Measurements from ENCODE around the gene SVBP.

Gene SVBP

GRCh38 chr1:42793824-42794223 lies 23.4 kb downstream of the SVBP start:
- H2AK5ac ChIP-seq (ENCODE audit: low read depth, low read length), result no peak overlapping the region
- H3K27ac ChIP-seq (replicated peaks; ENCODE audit: low read length), result no peak overlapping the region
- H2BK120ac ChIP-seq (ENCODE audit: low read depth, low read length), result no peak overlapping the region
- peaks cover 0 to 4% of the 10 kb centered on the region in 2 donors for H3K4me1 ChIP-seq (ENCODE audit: control insufficient read depth in 2 of 2, insufficient read depth in 1 of 2, low read depth in 1 of 2, low read length in 2 of 2)
- no peak overlapping the region for H3K14ac ChIP-seq (ENCODE audit: low read length)
- H4K91ac ChIP-seq (ENCODE audit: low read depth, low read length, poor library complexity), result no peak overlapping the region
- no CpG with 5 or more reads among the region's 2 CpGs for WGBS, 2 donors (ENCODE audit: extremely low coverage in 2 of 2, insufficient read length in 2 of 2, insufficient replicate concordance in 1 of 2)
- H3K9ac ChIP-seq (ENCODE audit: low read depth, low read length, poor library complexity), result no peak overlapping the region
- no peak overlapping the region for H2BK5ac ChIP-seq (ENCODE audit: low read length)
- H3K18ac ChIP-seq (ENCODE audit: low read length), result no peak overlapping the region
- H2BK12ac ChIP-seq (ENCODE audit: low read length), result no peak overlapping the region
- H3K36me3 ChIP-seq (replicated peaks in 1 of 2; ENCODE audit: control insufficient read depth in 2 of 2, insufficient read depth in 2 of 2, low read length in 2 of 2), result no peaks in the 10 kb centered on the region
- no peaks in the 10 kb centered on the region for H3K27me3 ChIP-seq (ENCODE audit: control insufficient read depth in 3 of 3, insufficient read depth in 3 of 3, low read depth in 1 of 3, low read length in 3 of 3)
- H2BK15ac ChIP-seq (ENCODE audit: low read length), result no peak overlapping the region
- H3K4me2 ChIP-seq (ENCODE audit: insufficient read depth, low read length, poor library complexity, severe bottlenecking), result no peak overlapping the region
- H4K8ac ChIP-seq (ENCODE audit: low read depth, low read length), result no peak overlapping the region
- H3K9me3 ChIP-seq (replicated peaks in 1 of 2; ENCODE audit: control insufficient read depth in 2 of 2, insufficient read depth in 1 of 2, low read depth in 1 of 2, low read length in 2 of 2), result no peaks in the 10 kb centered on the region
- H3K4me3 ChIP-seq (ENCODE audit: low read length in 2 of 2), result no peak overlapping the region
- H2AFZ ChIP-seq (ENCODE audit: low read length), result no peak overlapping the region
- no peak overlapping the region for H3K4ac ChIP-seq (ENCODE audit: low read length)
- DNase-seq (ENCODE audit: low spot score), result no peak
- no peaks in the 10 kb centered on the region for H3K79me1 ChIP-seq (ENCODE audit: low read depth, low read length)
- no peak overlapping the region for H3K23ac ChIP-seq (ENCODE audit: low read depth, low read length, poor library complexity)

DNA sequence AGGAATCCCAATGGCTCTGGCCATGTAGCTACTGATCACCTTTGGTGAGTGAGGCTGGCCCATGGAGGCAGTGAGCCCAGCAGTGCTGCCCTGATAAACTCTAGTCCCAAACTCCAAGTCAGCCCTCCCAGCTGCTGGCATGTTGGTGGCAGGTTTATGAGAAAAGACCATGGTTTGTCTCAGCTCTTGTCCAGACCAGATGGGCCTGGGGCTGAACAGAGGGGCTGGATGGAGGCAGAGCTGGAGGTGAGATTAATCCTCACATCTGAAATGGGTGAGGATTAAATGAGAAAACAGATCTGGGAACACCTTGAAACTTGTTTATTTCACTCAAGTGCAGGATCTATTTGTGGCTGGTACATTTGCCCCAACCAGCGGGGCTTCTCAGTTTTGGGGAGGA lies 29.2 kb downstream of the SVBP start:
- Histone ChIP-seq H2BK120ac (ENCODE audit: low read depth, low read length) (no peak overlapping the region), H3K4ac (ENCODE audit: low read length) (no peak overlapping the region), H2BK5ac (ENCODE audit: low read length) (no peak overlapping the region), H2AFZ (ENCODE audit: low read length) (no peak overlapping the region), H3K14ac (ENCODE audit: low read length) (no peak overlapping the region), H3K4me3 (ENCODE audit: low read length in 2 of 2) (no peak overlapping the region), H3K79me1 (ENCODE audit: low read depth, low read length) (no peaks in the 10 kb centered on the region), H2BK15ac (ENCODE audit: low read length) (no peak overlapping the region), H3K23ac (ENCODE audit: low read depth, low read length, poor library complexity) (no peak overlapping the region), H3K4me2 (ENCODE audit: insufficient read depth, low read length, poor library complexity, severe bottlenecking) (no peak overlapping the region), H4K8ac (ENCODE audit: low read depth, low read length) (no peak overlapping the region), H3K9me3 (replicated peaks in 1 of 2; ENCODE audit: control insufficient read depth in 2 of 2, insufficient read depth in 1 of 2, low read depth in 1 of 2, low read length in 2 of 2) (no peaks in the 10 kb centered on the region), H3K4me1 (ENCODE audit: control insufficient read depth in 2 of 2, insufficient read depth in 1 of 2, low read depth in 1 of 2, low read length in 2 of 2) (peaks cover 0 to 2% of the 10 kb centered on the region in 2 donors), H3K9ac (ENCODE audit: low read depth, low read length, poor library complexity) (no peak overlapping the region), H3K36me3 (replicated peaks in 1 of 2; ENCODE audit: control insufficient read depth in 2 of 2, insufficient read depth in 2 of 2, low read length in 2 of 2) (peaks cover 2 to 15% of the 10 kb centered on the region in 2 donors), H3K27ac (replicated peaks; ENCODE audit: low read length) (no peak overlapping the region), H4K91ac (ENCODE audit: low read depth, low read length, poor library complexity) (no peak overlapping the region), H3K18ac (ENCODE audit: low read length) (no peak overlapping the region), H3K27me3 (ENCODE audit: control insufficient read depth in 3 of 3, insufficient read depth in 3 of 3, low read depth in 1 of 3, low read length in 3 of 3) (peaks cover 0 to 2% (median 0%) of the 10 kb centered on the region in 3 experiments), H2BK12ac (ENCODE audit: low read length) (no peak overlapping the region), H2AK5ac (ENCODE audit: low read depth, low read length) (no peak overlapping the region)
- no CpG with 5 or more reads among the region's 1 CpG for WGBS, 2 donors (ENCODE audit: extremely low coverage in 2 of 2, insufficient read length in 2 of 2, insufficient replicate concordance in 1 of 2)
- no peak for DNase-seq (ENCODE audit: low spot score)

- no peak overlapping the region for H2BK5ac ChIP-seq (ENCODE audit: low read length)
- no CpG with 5 or more reads among the region's 5 CpGs for WGBS, 2 donors (ENCODE audit: extremely low coverage in 2 of 2, insufficient read length in 2 of 2, insufficient replicate concordance in 1 of 2)
Measured at GRCh38 chr1:42786097-42786496, 31.1 kb downstream of the SVBP start.

GRCh38 chr1:42784946-42785693 lies 32.1 kb downstream of the SVBP start, which contains the start of gene TMEM269:
Gene TMEM269, plus strand, starts transcription at chr1:42784991. Its CDS starts 4,903 bp downstream, at chr1:42789894.
- no CpG with 5 or more reads among the region's 54 CpGs for WGBS, 2 donors (ENCODE audit: extremely low coverage in 2 of 2, insufficient read length in 2 of 2, insufficient replicate concordance in 1 of 2)
- H3K9me3 ChIP-seq (replicated peaks in 1 of 2; ENCODE audit: control insufficient read depth in 2 of 2, insufficient read depth in 1 of 2, low read depth in 1 of 2, low read length in 2 of 2), result no peaks in the 10 kb centered on the region
- no peak within 1 kb of the TSS for H3K27ac ChIP-seq (replicated peaks; ENCODE audit: low read length)
- peaks cover 0 to 2% (median 0%) of the 10 kb centered on the region in 3 experiments for H3K27me3 ChIP-seq (ENCODE audit: control insufficient read depth in 3 of 3, insufficient read depth in 3 of 3, low read depth in 1 of 3, low read length in 3 of 3)
- H3K18ac ChIP-seq (ENCODE audit: low read length), result peak within 1 kb of the TSS; percentile 21
- H2BK12ac ChIP-seq (ENCODE audit: low read length), result no peak within 1 kb of the TSS
- no peak within 1 kb of the TSS for H4K8ac ChIP-seq (ENCODE audit: low read depth, low read length)
- H3K9ac ChIP-seq (ENCODE audit: low read depth, low read length, poor library complexity), result peak within 1 kb of the TSS; percentile 55
- no peak within 1 kb of the TSS for H4K91ac ChIP-seq (ENCODE audit: low read depth, low read length, poor library complexity)
- no peak within 1 kb of the TSS for H3K4ac ChIP-seq (ENCODE audit: low read length)
- H2BK5ac ChIP-seq (ENCODE audit: low read length), result peak within 1 kb of the TSS; percentile 78
- no peak within 1 kb of the TSS for H2BK15ac ChIP-seq (ENCODE audit: low read length)
- H3K23ac ChIP-seq (ENCODE audit: low read depth, low read length, poor library complexity), result peak within 1 kb of the TSS; percentile 44
- DNase-seq (ENCODE audit: low spot score), result no peak
- H3K36me3 ChIP-seq (replicated peaks in 1 of 2; ENCODE audit: control insufficient read depth in 2 of 2, insufficient read depth in 2 of 2, low read length in 2 of 2), result peaks cover 9 to 42% of the 10 kb centered on the region in 2 donors
- H3K79me1 ChIP-seq (ENCODE audit: low read depth, low read length), result no peaks in the 10 kb centered on the region
- H2BK120ac ChIP-seq (ENCODE audit: low read depth, low read length), result no peak within 1 kb of the TSS
- peak within 1 kb of the TSS; percentile 61 for H2AK5ac ChIP-seq (ENCODE audit: low read depth, low read length)
- no peak within 1 kb of the TSS for H2AFZ ChIP-seq (ENCODE audit: low read length)
- H3K4me2 ChIP-seq (ENCODE audit: insufficient read depth, low read length, poor library complexity, severe bottlenecking), result no peak within 1 kb of the TSS
- H3K14ac ChIP-seq (ENCODE audit: low read length), result peak within 1 kb of the TSS; percentile 17
- peaks cover 0 to 2% of the 10 kb centered on the region in 2 donors for H3K4me1 ChIP-seq (ENCODE audit: control insufficient read depth in 2 of 2, insufficient read depth in 1 of 2, low read depth in 1 of 2, low read length in 2 of 2)
- no peak within 1 kb of the TSS for H3K4me3 ChIP-seq (ENCODE audit: low read length in 2 of 2)

More at GRCh38 chr1:42786097-42786496, 31.1 kb downstream of the SVBP start:
- Histone ChIP-seq H3K27me3 (ENCODE audit: control insufficient read depth in 3 of 3, insufficient read depth in 3 of 3, low read depth in 1 of 3, low read length in 3 of 3) (peaks cover 0 to 2% (median 0%) of the 10 kb centered on the region in 3 experiments), H2AK5ac (ENCODE audit: low read depth, low read length) (no peak overlapping the region), H3K23ac (ENCODE audit: low read depth, low read length, poor library complexity) (no peak overlapping the region), H3K36me3 (replicated peaks in 1 of 2; ENCODE audit: control insufficient read depth in 2 of 2, insufficient read depth in 2 of 2, low read length in 2 of 2) (peaks cover 3 to 32% of the 10 kb centered on the region in 2 donors), H2BK120ac (ENCODE audit: low read depth, low read length) (no peak overlapping the region), H3K4me1 (ENCODE audit: control insufficient read depth in 2 of 2, insufficient read depth in 1 of 2, low read depth in 1 of 2, low read length in 2 of 2) (peaks cover 0 to 2% of the 10 kb centered on the region in 2 donors), H3K14ac (ENCODE audit: low read length) (no peak overlapping the region), H4K91ac (ENCODE audit: low read depth, low read length, poor library complexity) (no peak overlapping the region), H3K27ac (replicated peaks; ENCODE audit: low read length) (no peak overlapping the region), H3K9me3 (replicated peaks in 1 of 2; ENCODE audit: control insufficient read depth in 2 of 2, insufficient read depth in 1 of 2, low read depth in 1 of 2, low read length in 2 of 2) (no peaks in the 10 kb centered on the region), H3K9ac (ENCODE audit: low read depth, low read length, poor library complexity) (no peak overlapping the region), H2AFZ (ENCODE audit: low read length) (no peak overlapping the region), H3K4me2 (ENCODE audit: insufficient read depth, low read length, poor library complexity, severe bottlenecking) (no peak overlapping the region), H2BK12ac (ENCODE audit: low read length) (no peak overlapping the region), H3K79me1 (ENCODE audit: low read depth, low read length) (no peaks in the 10 kb centered on the region), H3K4ac (ENCODE audit: low read length) (no peak overlapping the region), H3K4me3 (ENCODE audit: low read length in 2 of 2) (no peak overlapping the region), H2BK15ac (ENCODE audit: low read length) (no peak overlapping the region), H3K18ac (ENCODE audit: low read length) (no peak overlapping the region), H4K8ac (ENCODE audit: low read depth, low read length) (no peak overlapping the region)
- DNase-seq (ENCODE audit: low spot score), result no peak

All from neuronal stem cell (in vitro differentiated cells).